SK-N-MC (cell line): ENCODE results near the gene KCNJ16.

Source experiments
- EZH2 ChIP-seq: fragments of 200-600 bp; sonication (generic); IDR thresholded peaks from one replicate; pipeline ENCODE4 v1.6.1; 2017; ENCODE audit warnings: antibody characterized with exemption
- FOXP2 ChIP-seq: optimal IDR thresholded peaks from 2 replicates; pipeline ENCODE3; 2011; ENCODE audit warnings: mild to moderate bottlenecking, moderate library complexity; ENCODE audit not compliant: insufficient read depth; ENCODE audit errors: extremely low read length, control extremely low read depth

DNA sequence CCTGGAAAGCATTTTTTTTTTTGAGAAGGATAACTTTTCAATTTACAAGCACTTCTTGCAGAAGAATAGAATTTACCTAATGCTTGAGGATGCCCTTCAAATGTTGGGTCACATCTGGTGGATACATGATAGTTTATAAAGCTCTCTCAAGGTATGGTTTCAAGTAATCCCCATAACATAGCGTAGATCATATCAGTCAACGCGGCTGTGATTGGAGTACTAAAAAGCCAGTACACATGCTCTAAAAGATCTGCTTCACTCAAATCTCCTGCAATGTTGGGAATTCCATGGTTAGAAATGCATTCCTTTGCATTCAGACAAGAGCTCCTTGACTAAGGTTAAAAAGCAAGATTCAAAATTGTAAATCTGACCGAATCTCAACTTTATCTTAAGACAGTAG, 3.9 kb upstream of the KCNJ16 start:
- no peak for TF ChIP-seq EZH2
- no peak for TF ChIP-seq FOXP2
